Ishikawa (cell line): ENCODE data around the gene ITPRIPL2.

ENCODE experiments used
- CEBPB ChIP-seq: IDR thresholded peaks from 2 replicates; pipeline ENCODE4 v1.6.1; 2012
- CREB1 ChIP-seq: IDR thresholded peaks from 2 replicates; pipeline ENCODE4 v1.6.1; 2012; ENCODE audit warnings: low read depth
- EGR1 ChIP-seq: IDR thresholded peaks from 2 replicates; pipeline ENCODE4 v1.6.1; 2012
- EP300 ChIP-seq: IDR thresholded peaks from 2 replicates; pipeline ENCODE4 v1.6.1; 2012; ENCODE audit warnings: borderline replicate concordance
- FOXM1 ChIP-seq: IDR thresholded peaks from 2 replicates; pipeline ENCODE4 v1.6.1; 2012; ENCODE audit warnings: low read depth, borderline replicate concordance
- NFIC ChIP-seq: IDR thresholded peaks from 2 replicates; pipeline ENCODE4 v1.6.1; 2012
- RAD21 ChIP-seq: IDR thresholded peaks from 2 replicates; pipeline ENCODE4 v1.6.1; 2012; ENCODE audit warnings: low read depth
- TAF1 ChIP-seq: IDR thresholded peaks from 2 replicates; pipeline ENCODE4 v1.6.1; 2012; ENCODE audit warnings: low read depth, mild to moderate bottlenecking
- TCF12 ChIP-seq: IDR thresholded peaks from 2 replicates; pipeline ENCODE4 v1.6.1; 2012; ENCODE audit warnings: low read depth
- TEAD4 ChIP-seq: IDR thresholded peaks from 2 replicates; pipeline ENCODE4 v1.6.1; 2012
- USF1 ChIP-seq: IDR thresholded peaks from 2 replicates; pipeline ENCODE4 v1.6.1; 2012
- YY1 ChIP-seq: IDR thresholded peaks from 2 replicates; pipeline ENCODE4 v1.6.1; 2012; ENCODE audit warnings: low read depth
- ZBTB7A ChIP-seq: IDR thresholded peaks from 2 replicates; pipeline ENCODE4 v1.6.1; 2012; ENCODE audit warnings: low read depth
- TF ChIP-seq, protein P1 (sequence below): IDR thresholded peaks from 2 replicates; pipeline ENCODE4 v1.6.1; 2012; ENCODE audit warnings: low read depth, mild to moderate bottlenecking
- TF ChIP-seq, protein P2 (sequence below): IDR thresholded peaks from 2 replicates; pipeline ENCODE4 v1.6.1; 2012

ITPRIPL2 gene

DNA sequence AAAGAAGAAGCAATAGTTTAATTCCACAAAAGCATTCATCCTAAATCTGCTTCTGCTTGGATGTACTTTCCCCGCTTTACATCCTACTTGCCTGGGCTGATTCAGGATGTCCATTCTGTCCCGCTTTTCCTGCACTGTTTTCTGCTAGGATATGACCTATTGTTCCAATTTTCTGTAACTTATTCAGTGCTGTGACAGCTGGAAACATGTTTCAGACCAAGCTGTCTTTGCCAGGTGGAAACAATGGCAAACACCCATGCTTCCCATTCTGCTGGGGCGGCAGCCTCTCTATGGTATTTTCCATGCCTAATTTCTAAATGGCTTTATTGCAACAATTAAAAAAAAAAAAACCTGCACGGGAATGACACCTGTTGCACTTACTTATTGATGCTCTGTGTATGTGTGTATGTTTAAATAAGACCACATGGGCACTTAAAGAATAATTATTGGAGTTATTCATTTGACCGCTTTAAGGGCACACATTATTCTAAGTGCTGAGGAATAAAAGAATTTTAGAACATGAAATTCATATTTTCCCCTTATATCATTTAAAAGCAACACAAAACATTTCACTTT is 25.3 kb upstream of the ITPRIPL2 start:
- TF ChIP-seq TCF12 (no peak), CREB1 (no peak), ZBTB7A (no peak), TEAD4 (no peak), FOXM1 (no peak), RAD21 (no peak), YY1 (no peak), NFIC (no peak), EP300 (no peak), USF1 (no peak), TAF1 (no peak), CEBPB (no peak), EGR1 (no peak)
- TF ChIP-seq, protein P1, sequence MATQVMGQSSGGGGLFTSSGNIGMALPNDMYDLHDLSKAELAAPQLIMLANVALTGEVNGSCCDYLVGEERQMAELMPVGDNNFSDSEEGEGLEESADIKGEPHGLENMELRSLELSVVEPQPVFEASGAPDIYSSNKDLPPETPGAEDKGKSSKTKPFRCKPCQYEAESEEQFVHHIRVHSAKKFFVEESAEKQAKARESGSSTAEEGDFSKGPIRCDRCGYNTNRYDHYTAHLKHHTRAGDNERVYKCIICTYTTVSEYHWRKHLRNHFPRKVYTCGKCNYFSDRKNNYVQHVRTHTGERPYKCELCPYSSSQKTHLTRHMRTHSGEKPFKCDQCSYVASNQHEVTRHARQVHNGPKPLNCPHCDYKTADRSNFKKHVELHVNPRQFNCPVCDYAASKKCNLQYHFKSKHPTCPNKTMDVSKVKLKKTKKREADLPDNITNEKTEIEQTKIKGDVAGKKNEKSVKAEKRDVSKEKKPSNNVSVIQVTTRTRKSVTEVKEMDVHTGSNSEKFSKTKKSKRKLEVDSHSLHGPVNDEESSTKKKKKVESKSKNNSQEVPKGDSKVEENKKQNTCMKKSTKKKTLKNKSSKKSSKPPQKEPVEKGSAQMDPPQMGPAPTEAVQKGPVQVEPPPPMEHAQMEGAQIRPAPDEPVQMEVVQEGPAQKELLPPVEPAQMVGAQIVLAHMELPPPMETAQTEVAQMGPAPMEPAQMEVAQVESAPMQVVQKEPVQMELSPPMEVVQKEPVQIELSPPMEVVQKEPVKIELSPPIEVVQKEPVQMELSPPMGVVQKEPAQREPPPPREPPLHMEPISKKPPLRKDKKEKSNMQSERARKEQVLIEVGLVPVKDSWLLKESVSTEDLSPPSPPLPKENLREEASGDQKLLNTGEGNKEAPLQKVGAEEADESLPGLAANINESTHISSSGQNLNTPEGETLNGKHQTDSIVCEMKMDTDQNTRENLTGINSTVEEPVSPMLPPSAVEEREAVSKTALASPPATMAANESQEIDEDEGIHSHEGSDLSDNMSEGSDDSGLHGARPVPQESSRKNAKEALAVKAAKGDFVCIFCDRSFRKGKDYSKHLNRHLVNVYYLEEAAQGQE: no peak
- TF ChIP-seq, protein P2, sequence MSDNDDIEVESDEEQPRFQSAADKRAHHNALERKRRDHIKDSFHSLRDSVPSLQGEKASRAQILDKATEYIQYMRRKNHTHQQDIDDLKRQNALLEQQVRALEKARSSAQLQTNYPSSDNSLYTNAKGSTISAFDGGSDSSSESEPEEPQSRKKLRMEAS: no peak

DNA sequence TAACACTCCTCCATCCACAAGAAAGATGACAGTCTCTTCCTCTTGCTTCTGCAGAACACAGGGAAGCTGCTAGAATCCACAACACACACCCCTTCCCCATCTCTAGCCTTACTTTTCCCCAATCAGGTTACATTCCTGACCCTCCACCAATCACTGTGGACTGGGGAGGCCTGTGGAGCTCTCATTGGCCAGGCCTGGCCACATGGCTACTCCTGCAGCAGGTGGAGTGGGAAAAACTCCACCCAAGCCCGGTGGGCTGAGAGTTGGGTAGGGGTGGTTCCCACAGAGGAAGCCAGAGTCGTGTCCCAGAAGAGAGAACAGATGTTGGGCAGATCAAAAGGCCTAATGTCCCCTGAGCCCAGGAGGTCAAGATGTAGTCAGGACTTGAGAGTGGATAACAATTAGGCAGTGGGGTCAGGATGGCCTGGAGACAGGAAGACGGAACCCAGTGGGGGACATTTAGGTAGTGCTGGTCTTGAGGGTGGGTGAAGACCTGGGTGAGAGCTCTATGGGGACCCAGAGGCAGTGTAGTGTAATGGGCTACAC is 24.3 kb upstream of the ITPRIPL2 start:
- peak; percentile 74 for TF ChIP-seq USF1
- TF ChIP-seq, protein P2: no peak

DNA sequence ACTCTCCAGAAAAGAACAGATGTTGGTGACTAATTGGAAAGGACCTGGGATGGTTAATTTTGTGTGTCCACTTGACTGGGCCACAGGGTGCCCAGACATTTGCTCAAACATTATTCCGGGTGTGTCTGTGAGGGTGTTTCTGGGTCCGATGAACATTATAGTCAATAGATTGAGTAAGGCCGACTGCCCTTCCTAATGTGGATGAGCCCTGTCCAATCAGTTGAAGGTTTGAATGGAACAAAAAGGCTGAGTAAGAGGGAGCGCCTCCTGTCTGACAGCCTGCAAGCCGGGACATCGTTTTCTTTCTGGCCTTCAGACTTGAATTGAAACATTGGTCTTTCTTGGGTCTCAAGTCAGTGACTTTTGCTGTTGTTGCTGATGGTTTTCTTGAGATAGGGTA is 22.8 kb upstream of the ITPRIPL2 start:
- TF ChIP-seq FOXM1 (no peak), TAF1 (no peak), CREB1 (no peak), USF1 (no peak), TEAD4 (no peak), YY1 (no peak), RAD21 (no peak), TCF12 (no peak), EP300 (no peak), NFIC (no peak), ZBTB7A (no peak), EGR1 (no peak), CEBPB (no peak)
- TF ChIP-seq, protein P1: no peak
- TF ChIP-seq, protein P2: no peak

DNA sequence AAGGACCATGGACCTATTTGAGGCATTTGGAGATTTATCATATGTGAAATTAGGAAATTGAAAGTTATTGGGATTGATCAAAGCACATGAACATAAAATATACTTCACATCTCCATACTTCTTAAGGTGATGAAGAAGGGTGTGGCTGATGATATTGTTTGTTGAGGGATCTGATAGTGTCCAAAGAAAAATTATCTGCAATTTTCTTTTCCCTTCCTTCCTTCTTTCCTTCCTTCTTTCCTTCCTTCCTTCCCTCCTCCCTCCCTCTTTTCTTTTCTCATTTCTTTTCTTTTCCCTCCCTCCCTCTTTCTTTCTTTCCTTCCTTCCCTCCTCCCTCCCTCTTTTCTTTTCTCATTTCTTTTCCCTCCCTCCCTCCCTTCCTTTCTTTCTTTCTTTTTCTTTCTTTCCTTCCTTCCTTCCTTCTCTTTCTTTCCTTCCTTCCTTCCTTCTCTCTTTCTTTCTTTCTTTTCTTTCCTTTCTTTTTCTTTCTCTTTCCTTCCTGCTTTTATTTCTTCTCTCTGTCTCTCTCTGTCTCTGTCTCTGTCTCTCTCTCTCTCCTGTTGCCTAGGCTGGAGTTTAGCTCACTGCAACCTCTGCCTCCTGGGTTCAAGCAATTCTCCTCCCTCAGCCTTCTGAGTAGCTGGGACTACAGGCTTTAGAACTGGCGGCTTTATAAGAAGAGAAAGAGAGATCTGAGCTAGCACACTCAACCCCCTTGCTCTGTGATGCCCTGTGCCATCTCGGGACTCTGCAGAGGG is 20.9 kb upstream of the ITPRIPL2 start:
- TF ChIP-seq ZBTB7A (no peak), TAF1 (no peak), FOXM1 (no peak), TCF12 (no peak), YY1 (no peak), USF1 (no peak), NFIC (no peak), EP300 (no peak), RAD21 (no peak), TEAD4 (no peak), CEBPB (no peak)
